NCI-H146 treated with DMSO at 0.1 percent for 48 hours (cell line): ENCODE results near the gene RAB5B.
"Not testable (repeated sequence)": the region's sequence is repeated elsewhere in the genome, so short reads cannot be mapped to it uniquely, and the experiment has no call there.

ENCODE experiments used
- DNase-seq: peaks from one replicate; lab custom pipeline; 2025; ENCODE audit not compliant: unreplicated experiment; lab: John Stamatoyannopoulos, UW

RAB5B gene

GRCh38 chr12:55982319-55982936 is 8.6 kb downstream of the RAB5B start:
- DNase-seq: no peak

- DNase-seq: no peak
Measured at GRCh38 chr12:55983232-55983842, 9.5 kb downstream of the RAB5B start.

GRCh38 chr12:55984861-55985260 is 11.0 kb downstream of the RAB5B start:
- DNase-seq: no peak

GRCh38 chr12:55985341-55985740 is 11.5 kb downstream of the RAB5B start:
- DNase-seq: no peak

- DNase-seq: not testable (repeated sequence)
Measured at GRCh38 chr12:55985976-55986375, 12.1 kb downstream of the RAB5B start.

- DNase-seq: no peak
Measured at GRCh38 chr12:55991110-55991509, 17.2 kb downstream of the RAB5B start.

GRCh38 chr12:55993230-55993853 is 19.5 kb downstream of the RAB5B start:
- DNase-seq: peak; percentile 10

GRCh38 chr12:55995366-55995765 is 21.5 kb downstream of the RAB5B start:
- DNase-seq: no peak

- peak; percentile 57 for DNase-seq
Measured at GRCh38 chr12:55996201-55996714, 22.4 kb downstream of the RAB5B start.

GRCh38 chr12:55996715-55997534 is 23.0 kb downstream of the RAB5B start, which contains the start of gene SUOX:
SUOX (plus strand) TSS chr12:55997276; CDS start chr12:56002222, 4,946 bp downstream.
- DNase-seq: peak; percentile 95

- DNase-seq: no peak
Measured at GRCh38 chr12:55997535-55997859, 23.6 kb downstream of the RAB5B start.

GRCh38 chr12:55999522-55999921 is 25.6 kb downstream of the RAB5B start:
- not testable (repeated sequence) for DNase-seq

- DNase-seq: not testable (repeated sequence)
Measured at GRCh38 chr12:55999999-56000540, 26.2 kb downstream of the RAB5B start.

- no peak for DNase-seq
Measured at GRCh38 chr12:56001487-56002100, 27.7 kb downstream of the RAB5B start.

GRCh38 chr12:56003376-56003775 is 29.5 kb downstream of the RAB5B start:
- DNase-seq: not testable (repeated sequence)

GRCh38 chr12:56004211-56004610 is 30.3 kb downstream of the RAB5B start:
- no peak for DNase-seq

- peak; percentile 71 for DNase-seq
Measured at GRCh38 chr12:56007564-56008559, 34.0 kb downstream of the RAB5B start.

- DNase-seq: no peak
Measured at GRCh38 chr12:56010111-56010570, 36.3 kb downstream of the RAB5B start.

GRCh38 chr12:56011509-56012090 is 37.7 kb downstream of the RAB5B start:
- no peak for DNase-seq
